Testis (tissue), 2 donors: ENCODE data around the gene FYN.

Experiments
- CTCF ChIP-seq, 3 experiments: fragments of 450-650 bp in 2 of 3; fragments of 200-600 bp in 1 of 3; sonication (generic) in 1 of 3; IDR thresholded peaks; one replicate each; pipeline ENCODE4 v1.5.1; 2016 to 2019; ENCODE audit warnings: antibody characterized with exemption in 3 of 3, mild to moderate bottlenecking in 2 of 3, moderate library complexity in 1 of 3
- POLR2A ChIP-seq: fragments of 450-650 bp; IDR thresholded peaks from one replicate; pipeline ENCODE4 v1.6.1; 2017; ENCODE audit warnings: antibody characterized with exemption, mild to moderate bottlenecking, moderate library complexity

GRCh38 chr6:111874025-111874415 lies 768 bp upstream of the FYN start:
- TF ChIP-seq CTCF (IDR thresholded peaks at IDR 0.05) (no peak), POLR2A (no peak)
